ENCODE results near the gene KCNA5. TPM values are rescaled to one million over a fixed set of nuclear protein-coding genes. Genes with fewer than 3 reads are reported as not detected.

Gene KCNA5
- total and polyA plus RNA-seq, 9 of the 15 experiments (the other 6 are each of a cell fraction or from before 2014, with no cell fraction given): not detected

DNA sequence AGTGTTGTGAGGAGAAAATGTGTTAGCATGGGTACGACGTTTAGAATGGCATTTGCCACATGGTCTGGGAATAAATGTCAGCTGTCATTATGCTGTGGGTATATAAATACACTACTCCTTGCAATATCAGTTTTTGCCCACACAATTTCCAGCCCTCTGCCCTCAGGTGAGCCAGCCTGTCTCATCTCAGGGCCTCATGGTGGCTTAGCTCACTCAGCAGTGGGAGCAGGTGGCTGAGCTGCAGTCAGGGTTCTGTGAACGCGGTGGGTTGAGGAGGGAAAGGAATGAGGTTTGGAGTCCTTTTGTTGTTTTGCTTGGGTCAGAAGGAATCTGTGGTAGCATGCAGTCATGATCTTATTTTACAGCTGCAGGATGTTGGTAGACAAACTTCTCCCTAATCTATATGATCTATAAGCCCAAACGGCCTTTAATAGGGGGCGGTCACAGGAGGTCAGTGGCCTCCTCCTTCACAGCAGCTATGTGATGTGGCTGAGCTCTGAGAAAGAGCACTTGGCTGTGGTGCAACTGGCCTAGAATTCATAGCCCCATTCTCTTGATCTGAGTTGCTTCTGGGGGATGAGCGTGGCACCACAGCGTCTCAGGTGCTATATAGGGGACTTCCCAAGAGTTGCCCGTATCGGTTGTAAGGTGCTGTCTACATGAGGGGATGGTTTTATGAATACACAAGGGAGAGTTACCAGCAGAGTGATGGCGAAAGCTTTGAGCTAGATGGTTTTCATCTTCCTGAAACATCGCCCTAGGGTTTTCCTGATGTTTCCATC is 27.8 kb upstream of the KCNA5 start (continued):
- no peak for TF ChIP-seq JUN (IDR thresholded peaks at IDR 0.05; ENCODE audit: borderline replicate concordance, low read depth, low read length)
- no peak for TF ChIP-seq JUN (CRISPR knock-in tag; IDR thresholded peaks at IDR 0.05; ENCODE audit: borderline replicate concordance)
- no peak for TF ChIP-seq RBM15 (IDR thresholded peaks at IDR 0.05; ENCODE audit: insufficient read depth, low read length)

DNA sequence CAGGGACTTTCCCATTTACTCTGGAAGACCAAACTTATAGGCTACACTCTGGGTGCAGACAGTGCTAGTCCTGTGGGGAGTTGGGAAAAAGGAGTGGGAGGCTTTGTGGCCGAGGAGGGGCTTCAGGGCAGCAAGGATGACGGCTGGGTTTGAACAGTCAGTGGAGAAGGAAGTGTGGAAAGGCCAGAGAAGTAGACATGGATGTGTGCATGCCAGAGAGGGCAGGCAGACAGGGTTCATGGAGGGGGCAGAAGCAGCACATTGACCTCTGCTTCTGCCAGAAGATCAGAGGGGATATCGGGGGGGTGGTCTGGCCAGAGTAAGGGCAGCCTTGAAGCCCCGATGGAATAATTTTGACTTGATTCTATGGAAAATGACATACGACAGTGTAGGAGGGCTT is 27.2 kb upstream of the KCNA5 start:
- Histone ChIP-seq H3K4me2 (ENCODE audit: insufficient read depth, low read length) (no peak overlapping the region), H3K79me2 (ENCODE audit: control insufficient read depth, insufficient read depth, low read length) (no peaks in the 10 kb centered on the region), H3K9ac (ENCODE audit: insufficient read depth in 1 of 2, low read depth in 2 of 2, low read length in 2 of 2) (no peak overlapping the region), H3K27ac (ENCODE audit: extremely low read depth, low read depth, low read length) (no peak overlapping the region), H2AFZ (ENCODE audit: low read depth, low read length) (no peak overlapping the region), H3K4me3 (no peak overlapping the region), H3K4me1 (replicated peaks in 1 of 2; ENCODE audit: control insufficient read depth in 2 of 2, insufficient read depth in 2 of 2, low read length in 2 of 2) (peaks cover 0 to 9% of the 10 kb centered on the region in 2 experiments; a peak in 3 of 5 replicates), H3K27me3 (ENCODE audit: control insufficient read depth in 2 of 2, insufficient read depth in 2 of 2, low read length in 2 of 2) (peaks cover 0 to 22% of the 10 kb centered on the region in 2 experiments; a peak in 2 of 5 replicates), H4K20me1 (replicated peaks; ENCODE audit: control insufficient read depth, insufficient read depth, low read length) (no peaks in the 10 kb centered on the region), H3K9me1 (ENCODE audit: control insufficient read depth, insufficient read depth, low read length) (no peaks in the 10 kb centered on the region), H3K36me3 (ENCODE audit: control insufficient read depth, insufficient read depth, low read length) (no peaks in the 10 kb centered on the region), H3K9me3 (replicated peaks; ENCODE audit: control insufficient read depth, insufficient read depth, low read depth, low read length) (no peaks in the 10 kb centered on the region)
- intact Hi-C loops (cut with micrococcal nuclease): no loop called here
- no peak for DNase-seq (ENCODE audit: extremely low read depth in 1 of 4, low spot score in 3 of 4)
- ChIA-PET CTCF (ENCODE audit: low intra/inter-chr PET ratio) (no interaction called here), POLR2A (no interaction called here)
- ATAC-seq: no peak
- BruUV-seq (replicated peaks): no TSS peak
- no peak for FAIRE-seq
- in situ Hi-C loops (cut with MboI): no loop called here
- WGBS (ENCODE audit: insufficient coverage, low coverage, missing lambda C conversion rate): 4% methylated on average over 3 of the region's 5 CpGs
- TF ChIP-seq SMARCA5 (IDR thresholded peaks at IDR 0.05): no peak
- no peak for TF ChIP-seq MECOM (CRISPR knock-in tag; IDR thresholded peaks at IDR 0.05)
- no peak for TF ChIP-seq U2AF1 (optimal IDR thresholded peaks at IDR 0.05; ENCODE audit: low read depth, low read length)
- no peak for TF ChIP-seq SMAD3 (CRISPR knock-in tag; conservative IDR thresholded peaks at IDR 0.05)
- no peak for TF ChIP-seq ZBTB26 (CRISPR knock-in tag; IDR thresholded peaks at IDR 0.05)
- TF ChIP-seq SAFB2 (IDR thresholded peaks at IDR 0.05; ENCODE audit: borderline replicate concordance, low read depth, low read length, severe bottlenecking): no peak
- no peak for TF ChIP-seq ZNF592 (IDR thresholded peaks at IDR 0.05)
- TF ChIP-seq JUND (IDR thresholded peaks at IDR 0.05; ENCODE audit: borderline replicate concordance, low read depth, low read length): no peak
- TF ChIP-seq JUND (tag; IDR thresholded peaks at IDR 0.05; ENCODE audit: borderline replicate concordance, low read depth, low read length): no peak
- TF ChIP-seq, protein P1, sequence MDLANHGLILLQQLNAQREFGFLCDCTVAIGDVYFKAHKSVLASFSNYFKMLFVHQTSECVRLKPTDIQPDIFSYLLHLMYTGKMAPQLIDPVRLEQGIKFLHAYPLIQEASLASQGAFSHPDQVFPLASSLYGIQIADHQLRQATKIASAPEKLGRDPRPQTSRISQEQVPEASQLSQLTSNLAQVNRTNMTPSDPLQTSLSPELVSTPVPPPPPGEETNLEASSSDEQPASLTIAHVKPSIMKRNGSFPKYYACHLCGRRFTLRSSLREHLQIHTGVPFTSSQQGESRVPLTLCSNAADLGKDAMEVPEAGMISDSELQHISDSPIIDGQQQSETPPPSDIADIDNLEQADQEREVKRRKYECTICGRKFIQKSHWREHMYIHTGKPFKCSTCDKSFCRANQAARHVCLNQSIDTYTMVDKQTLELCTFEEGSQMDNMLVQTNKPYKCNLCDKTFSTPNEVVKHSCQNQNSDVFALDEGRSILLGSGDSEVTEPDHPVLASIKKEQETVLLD (IDR thresholded peaks at IDR 0.05): no peak
- no peak for TF ChIP-seq EGR1 (conservative IDR thresholded peaks at IDR 0.05)
